Kidney (tissue), 14 donors: ENCODE data around the gene DDX54. TPM values are rescaled to one million over a fixed set of nuclear protein-coding genes. Genes with fewer than 3 reads are reported as not detected.

Experiments
- DNase-seq, 5 donors: peaks; one replicate each; pipeline ENCODE4 v3.0.0-alpha.2; 2013 to 2020
- FAIRE-seq: peaks from 2 replicates; lab custom pipeline; 2012; peaks lifted over from hg19 to GRCh38; lab: Jason Lieb, UNC
- H3K27ac ChIP-seq, 2 donors: one replicate each; pipeline ENCODE4 v1.7.0; 2013; ENCODE audit warnings: low read depth in 2 of 2, low read length in 2 of 2, inconsistent platforms in 1 of 2
- H3K27me3 ChIP-seq: one replicate; pipeline ENCODE4 v1.7.1; 2013; ENCODE audit warnings: low read length, inconsistent platforms; ENCODE audit not compliant: control insufficient read depth, insufficient read depth
- H3K36me3 ChIP-seq, 3 donors: one replicate each; pipeline versions ENCODE4 v1.7.0 to v1.7.1; 2013; ENCODE audit warnings: low read length in 3 of 3, control low read depth in 1 of 3, inconsistent platforms in 1 of 3; ENCODE audit not compliant: insufficient read depth in 3 of 3, control insufficient read depth in 2 of 3
- H3K4me1 ChIP-seq, 3 donors: one replicate each; pipeline versions ENCODE4 v1.7.0 to v1.7.1; 2013; ENCODE audit warnings: low read length in 3 of 3, inconsistent platforms in 1 of 3, low read depth in 1 of 3; ENCODE audit not compliant: control insufficient read depth in 2 of 3, insufficient read depth in 2 of 3
- H3K4me3 ChIP-seq, 3 donors: one replicate each; pipeline versions ENCODE4 v1.7.0 to v1.8.1; 2013; ENCODE audit warnings: low read length in 3 of 3, control low read depth in 1 of 3, inconsistent platforms in 1 of 3
- H3K9ac ChIP-seq, 3 donors: one replicate each; pipeline versions ENCODE4 v1.7.0 to v1.7.1; 2013; ENCODE audit warnings: low read length in 3 of 3, control low read depth in 1 of 3, inconsistent platforms in 1 of 3
- H3K9me3 ChIP-seq, 3 donors: one replicate each; pipeline versions ENCODE4 v1.7.0 to v1.7.1; 2013; ENCODE audit warnings: low read length in 3 of 3, control low read depth in 1 of 3, inconsistent platforms in 1 of 3; ENCODE audit not compliant: control insufficient read depth in 2 of 3, insufficient read depth in 1 of 3
- intact Hi-C: fragments of 100-400 bp; cut with DNase I; formaldehyde crosslinking; loops from one replicate; pipeline ENCODE4 v1.11.1; 2022
- polyA plus RNA-seq: library from polyadenylated mRNA; stranded (reverse); fragments of 350-450 nt; fragmentation: Illumina TruSeq; extraction: RNeasy Lipid Tissue Mini Kit (QIAGEN cat#74804); gene quantifications from one replicate; pipeline ENCODE4 v1.2.3, GENCODE V29; 2014; ENCODE audit warnings: low read depth, low replicate concordance; ENCODE audit not compliant: insufficient read depth
- total RNA-seq: library from RNA; stranded (reverse); fragmentation: NEBNext Ultra II Directional; extraction: Animal tissue kit (Norgen Biotek cat#: 25700); gene quantifications from one replicate; pipeline ENCODE4 v1.2.1, GENCODE V29; 2021
- TF ChIP-seq, protein P1 (sequence below): IDR thresholded peaks from 3 replicates; pipeline ENCODE4 v1.5.1; 2012; ENCODE audit warnings: mild to moderate bottlenecking, moderate library complexity, borderline replicate concordance; ENCODE audit not compliant: insufficient read depth; ENCODE audit errors: extremely low read depth
- donor health status: control.
- donor health status: control.
- donor health status: control.
- donor health status: control.
- donor health status: control.
- donor health status: DM: yes; HTN: yes; CAD: no.
- donor health status: Normal renal cell carcinoma (clear cell type).

Gene DDX54
- total and polyA plus RNA-seq, 2 donors from 2014 or later = 55.4 to 62.0 TPM

DNA sequence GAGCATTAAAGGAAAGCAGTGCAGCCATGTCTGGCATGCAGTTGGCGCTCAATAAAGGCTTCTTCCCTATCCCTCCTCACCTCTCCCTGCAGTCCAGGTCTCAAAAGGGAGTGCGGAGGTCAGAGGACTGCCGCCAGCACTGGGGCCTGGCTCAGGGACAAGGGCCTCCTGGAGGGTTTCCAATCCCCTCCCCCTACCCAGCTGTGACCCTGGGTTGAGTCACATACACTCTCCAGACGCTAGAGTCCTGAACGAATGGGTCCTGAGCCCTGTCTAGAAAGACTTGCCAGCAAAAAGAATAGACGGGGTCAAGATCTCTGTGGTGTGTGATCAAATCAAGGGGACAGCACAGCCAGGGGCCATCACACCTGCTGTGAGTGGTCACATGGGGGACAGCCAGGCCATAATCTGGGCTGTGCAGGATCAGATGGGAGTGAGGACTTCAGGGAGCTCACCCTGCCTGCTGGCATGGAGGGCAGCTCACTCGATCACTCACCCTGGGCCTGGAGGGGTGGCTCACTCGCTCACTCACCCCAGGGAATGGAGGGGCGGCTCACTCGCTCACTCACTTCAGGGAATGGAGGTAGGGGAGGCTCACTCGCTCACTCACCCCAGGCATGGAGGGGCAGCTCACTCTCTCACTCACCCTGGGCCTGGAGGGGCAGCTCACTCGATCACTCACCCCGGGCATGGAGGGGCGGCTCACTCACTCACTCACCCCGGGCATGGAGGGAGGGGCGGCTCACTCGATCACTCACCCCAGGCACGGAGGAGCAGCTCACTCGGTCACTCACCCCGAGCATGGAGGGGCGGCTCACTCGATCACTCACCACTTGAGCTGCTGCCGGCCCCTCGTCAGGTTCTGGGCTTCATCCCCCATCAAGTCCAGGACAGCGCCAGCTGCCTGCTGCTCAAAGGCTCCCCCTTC, 22.9 kb downstream of the DDX54 start:
- Histone ChIP-seq H3K27ac (no peak overlapping the region), H3K4me3 (no peak overlapping the region), H3K36me3 (peaks cover 2 to 58% (median 27%) of the 10 kb centered on the region in 3 donors), H3K4me1 (no peaks in the 10 kb centered on the region), H3K27me3 (no peaks in the 10 kb centered on the region), H3K9me3 (no peaks in the 10 kb centered on the region), H3K9ac (no peak overlapping the region)
- intact Hi-C loops = no loop called here
- DNase-seq (no peak), FAIRE-seq (no peak)
- TF ChIP-seq, protein P1, sequence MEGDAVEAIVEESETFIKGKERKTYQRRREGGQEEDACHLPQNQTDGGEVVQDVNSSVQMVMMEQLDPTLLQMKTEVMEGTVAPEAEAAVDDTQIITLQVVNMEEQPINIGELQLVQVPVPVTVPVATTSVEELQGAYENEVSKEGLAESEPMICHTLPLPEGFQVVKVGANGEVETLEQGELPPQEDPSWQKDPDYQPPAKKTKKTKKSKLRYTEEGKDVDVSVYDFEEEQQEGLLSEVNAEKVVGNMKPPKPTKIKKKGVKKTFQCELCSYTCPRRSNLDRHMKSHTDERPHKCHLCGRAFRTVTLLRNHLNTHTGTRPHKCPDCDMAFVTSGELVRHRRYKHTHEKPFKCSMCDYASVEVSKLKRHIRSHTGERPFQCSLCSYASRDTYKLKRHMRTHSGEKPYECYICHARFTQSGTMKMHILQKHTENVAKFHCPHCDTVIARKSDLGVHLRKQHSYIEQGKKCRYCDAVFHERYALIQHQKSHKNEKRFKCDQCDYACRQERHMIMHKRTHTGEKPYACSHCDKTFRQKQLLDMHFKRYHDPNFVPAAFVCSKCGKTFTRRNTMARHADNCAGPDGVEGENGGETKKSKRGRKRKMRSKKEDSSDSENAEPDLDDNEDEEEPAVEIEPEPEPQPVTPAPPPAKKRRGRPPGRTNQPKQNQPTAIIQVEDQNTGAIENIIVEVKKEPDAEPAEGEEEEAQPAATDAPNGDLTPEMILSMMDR = no peak

DNA sequence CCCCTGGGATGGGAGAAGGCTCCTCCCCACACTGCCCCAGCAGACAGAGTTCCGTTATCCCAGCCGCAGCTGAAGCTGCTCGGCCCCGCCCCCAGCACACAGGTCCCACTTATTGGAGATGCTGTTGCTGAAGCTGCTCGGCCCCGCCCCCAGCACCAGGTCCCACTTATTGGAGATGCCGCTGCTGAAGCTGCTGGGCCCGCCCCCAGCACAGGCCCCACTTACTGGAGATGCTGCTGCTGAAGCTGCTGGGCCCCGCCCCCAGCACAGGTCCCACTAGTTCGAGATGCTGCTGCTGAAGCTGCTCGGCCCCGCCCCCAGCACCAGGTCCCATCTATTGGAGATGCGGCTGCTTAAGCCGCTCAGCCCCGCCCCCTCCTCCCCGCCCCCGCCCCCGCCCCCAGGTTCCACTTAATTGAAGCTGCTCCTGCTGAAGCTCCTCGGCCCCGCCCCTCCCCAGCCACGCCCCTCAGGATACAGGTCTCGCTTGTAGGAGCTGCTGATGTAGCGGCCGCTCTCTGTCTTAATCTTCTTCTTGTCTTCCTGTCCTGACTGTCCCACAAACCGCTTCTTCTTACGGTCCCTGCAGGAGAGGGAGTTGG, 23.8 kb downstream of the DDX54 start:
- DNase-seq (peak in 4 of 5 donors; percentile 78 to 96 (median 86)), FAIRE-seq (no peak)
- Histone ChIP-seq H3K27ac (no peak overlapping the region), H3K36me3 (peaks cover 2 to 58% (median 23%) of the 10 kb centered on the region in 3 donors), H3K9me3 (no peaks in the 10 kb centered on the region), H3K4me3 (no peak overlapping the region), H3K9ac (no peak overlapping the region), H3K27me3 (no peaks in the 10 kb centered on the region), H3K4me1 (no peaks in the 10 kb centered on the region)
- TF ChIP-seq, protein P1 = no peak
- intact Hi-C loops = no loop called here

DNA sequence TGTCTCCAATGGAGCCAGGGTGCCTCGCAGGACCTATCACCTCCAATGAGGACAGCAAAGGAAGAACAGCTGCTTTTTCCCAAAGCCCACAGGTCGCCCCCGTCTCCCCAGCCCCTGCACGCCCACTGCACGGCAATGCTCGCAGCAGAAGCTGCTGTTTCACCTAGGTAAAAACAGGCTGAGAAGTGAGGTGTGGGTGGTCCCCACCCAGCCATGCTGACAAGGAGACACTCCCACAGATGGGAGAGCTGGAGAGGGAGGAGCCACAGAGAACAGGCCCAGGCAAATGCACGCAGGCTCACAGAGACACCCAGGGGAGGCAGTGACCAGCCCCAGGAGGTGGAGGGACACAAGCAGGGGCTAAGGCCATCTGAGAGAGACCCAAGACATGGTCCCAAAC, 25.3 kb downstream of the DDX54 start:
- DNase-seq (no peak), FAIRE-seq (no peak)
- Histone ChIP-seq H3K27ac (no peak overlapping the region), H3K9ac (no peak overlapping the region), H3K4me1 (no peaks in the 10 kb centered on the region), H3K27me3 (no peaks in the 10 kb centered on the region), H3K36me3 (peaks cover 0 to 50% (median 20%) of the 10 kb centered on the region in 3 donors), H3K9me3 (no peaks in the 10 kb centered on the region), H3K4me3 (no peak overlapping the region)
- TF ChIP-seq, protein P1 = no peak
- intact Hi-C loops = no loop called here
